GM23248 (cell line): Measurements from ENCODE around the gene MAGI1. TPM values are rescaled to one million over a fixed set of nuclear protein-coding genes. Genes with fewer than 3 reads are reported as not detected.

Experiments used
- DNase-seq: peaks from one replicate; pipeline ENCODE4 v3.0.0-alpha.2; 2015
- H2AFZ ChIP-seq: fragments of 200-600 bp; sonication (generic); 2 replicates; pipeline ENCODE4 v1.6.1; 2016; ENCODE audit warnings: antibody characterized with exemption
- H3F3A ChIP-seq: fragments of 200-600 bp; sonication (generic); 2 replicates; pipeline ENCODE4 v1.6.1; 2016; ENCODE audit warnings: mild to moderate bottlenecking, antibody characterized with exemption, mixed run types; ENCODE audit not compliant: insufficient read depth
- H3K27ac ChIP-seq: fragments of 200-600 bp; sonication (generic); 2 replicates; pipeline ENCODE4 v1.5.1; 2016; ENCODE audit warnings: mild to moderate bottlenecking
- H3K27me3 ChIP-seq: fragments of 200-600 bp; sonication (generic); replicated peaks from 2 replicates; pipeline ENCODE4 v1.6.1; 2016; ENCODE audit warnings: mild to moderate bottlenecking; ENCODE audit not compliant: insufficient read depth
- H3K36me3 ChIP-seq: fragments of 200-600 bp; sonication (generic); 2 replicates; pipeline ENCODE4 v1.6.1; 2016; ENCODE audit warnings: low read depth, mild to moderate bottlenecking
- H3K4me1 ChIP-seq: fragments of 200-600 bp; sonication (generic); 2 replicates; pipeline ENCODE4 v1.6.1; 2016; ENCODE audit warnings: mild to moderate bottlenecking; ENCODE audit not compliant: insufficient read depth
- H3K4me2 ChIP-seq: fragments of 200-600 bp; sonication (generic); one replicate; pipeline ENCODE4 v1.6.1; 2016; ENCODE audit warnings: mild to moderate bottlenecking; ENCODE audit not compliant: unreplicated experiment
- H3K4me3 ChIP-seq: fragments of 200-600 bp; sonication (generic); 2 replicates; pipeline ENCODE4 v1.5.1; 2016; ENCODE audit warnings: mild to moderate bottlenecking
- H3K79me2 ChIP-seq: fragments of 200-600 bp; sonication (generic); 2 replicates; pipeline ENCODE4 v1.6.1; 2016; ENCODE audit warnings: mild to moderate bottlenecking; ENCODE audit not compliant: insufficient read depth
- H3K9ac ChIP-seq: fragments of 200-600 bp; sonication (generic); 2 replicates; pipeline ENCODE4 v1.6.1; 2016; ENCODE audit warnings: mild to moderate bottlenecking
- H3K9me2 ChIP-seq: fragments of 200-600 bp; sonication (generic); 2 replicates; pipeline ENCODE4 v1.6.1; 2016; ENCODE audit warnings: mixed run types, mild to moderate bottlenecking, moderate library complexity; ENCODE audit not compliant: insufficient read depth
- H3K9me3 ChIP-seq: fragments of 200-600 bp; sonication (generic); one replicate; pipeline ENCODE4 v1.6.1; 2017; ENCODE audit warnings: low read depth
- H4K20me1 ChIP-seq: fragments of 200-600 bp; sonication (generic); 2 replicates; pipeline ENCODE4 v1.6.0; 2016; ENCODE audit not compliant: insufficient read depth
- EZH2 ChIP-seq: fragments of 200-600 bp; sonication (generic); IDR thresholded peaks from 2 replicates; pipeline ENCODE4 v1.6.1; 2018; ENCODE audit warnings: antibody characterized with exemption, mild to moderate bottlenecking; ENCODE audit not compliant: insufficient read depth, poor library complexity, severe bottlenecking
- EZH2phosphoT487 ChIP-seq: fragments of 200-600 bp; sonication (generic); IDR thresholded peaks from 2 replicates; pipeline ENCODE4 v1.6.1; 2018; ENCODE audit warnings: antibody characterized with exemption, moderate library complexity, mild to moderate bottlenecking, low read depth; ENCODE audit not compliant: insufficient read depth
- WGBS, 2 experiments: methylation state at CpG; one replicate each; pipeline ENCODE4 v1.1.6; 2015 to 2017; ENCODE audit warnings: low lambda C conversion rate in 2 of 2, low coverage in 1 of 2; ENCODE audit errors: missing lambda C conversion rate in 2 of 2; 5-methylcytosine and 5-hydroxymethylcytosine counted together
- in situ Hi-C: fragments of 300-500 bp; cut with MboI; formaldehyde crosslinking; loops from 2 replicates; pipeline ENCODE4 v1.15.0; 2020
- polyA plus RNA-seq: library from polyadenylated mRNA; unstranded; fragments of >200 nt; fragmentation: Nextera tagmentation; extraction: Ambion mirVana; gene quantifications from 2 replicates; pipeline ENCODE4 v1.2.1, GENCODE V29; 2016
- total RNA-seq: library from RNA; depleted of rRNA; stranded (reverse); fragments of >200 nt; shearing (Covaris generic); gene quantifications from 2 replicates; pipeline ENCODE4 v1.2.3, GENCODE V29; 2014

Gene MAGI1
- total and polyA plus RNA-seq, 2 experiments from 2014 or later = 7.3 to 13.8 TPM

GRCh38 chr3:65577843-65578430 lies 460.8 kb downstream of the MAGI1 start:
- Histone ChIP-seq H2AFZ (no peak overlapping the region), H3K4me2 (no peak overlapping the region), H3K27ac (no peak overlapping the region), H3K9ac (no peak overlapping the region), H3K9me2 (no peaks in the 10 kb centered on the region), H3K9me3 (no peaks in the 10 kb centered on the region), H3K4me3 (no peak overlapping the region), H3K27me3 (no peaks in the 10 kb centered on the region), H3K79me2 (peaks cover 35% of the 10 kb centered on the region; the same call in 1 of the 2 replicates), H3F3A (peaks cover 28% of the 10 kb centered on the region; the same call in 1 of the 2 replicates), H3K4me1 (peaks cover 29% of the 10 kb centered on the region), H3K36me3 (no peaks in the 10 kb centered on the region), H4K20me1 (no peaks in the 10 kb centered on the region)
- in situ Hi-C loops = no loop called here
- no peak for TF ChIP-seq EZH2
- no peak for DNase-seq
- WGBS, 2 experiments = 74 to 75% methylated on average over 8 of the region's 8 CpGs

DNA sequence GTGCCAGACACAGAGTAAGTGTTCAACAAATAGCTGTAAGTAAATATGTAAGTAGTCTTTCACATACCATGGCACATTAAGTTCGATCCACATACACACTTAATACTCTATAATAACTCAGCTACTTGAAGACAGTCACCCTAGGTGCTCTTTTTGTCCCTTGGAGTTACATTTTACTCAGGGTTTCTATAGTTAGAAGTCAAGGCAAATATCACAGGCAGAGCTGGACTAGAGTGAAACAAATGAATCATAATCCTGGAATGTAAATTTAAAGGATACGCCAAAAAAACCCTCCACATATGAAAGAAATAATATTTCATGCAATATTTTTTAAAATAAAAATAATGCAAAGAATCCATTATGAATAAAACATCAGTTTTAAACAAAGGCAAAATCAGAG lies 461.8 kb downstream of the MAGI1 start:
- Histone ChIP-seq H3K27me3 (no peaks in the 10 kb centered on the region), H4K20me1 (no peaks in the 10 kb centered on the region), H3K4me1 (peaks cover 29% of the 10 kb centered on the region), H3F3A (peaks cover 28% of the 10 kb centered on the region; the same call in 1 of the 2 replicates), H3K27ac (peak overlapping the region; percentile 12; the same call in 1 of the 2 replicates), H3K79me2 (peaks cover 36% of the 10 kb centered on the region), H3K4me2 (peak overlapping the region; percentile 27), H2AFZ (no peak overlapping the region), H3K36me3 (no peaks in the 10 kb centered on the region), H3K9ac (no peak overlapping the region), H3K9me2 (no peaks in the 10 kb centered on the region), H3K9me3 (no peaks in the 10 kb centered on the region), H3K4me3 (no peak overlapping the region)
- no peak for TF ChIP-seq EZH2
- TF ChIP-seq EZH2phosphoT487 = no peak
- in situ Hi-C loops = no loop called here
- peak; percentile 53 for DNase-seq
- WGBS, 2 experiments = 13 to 19% methylated on average over 2 of the region's 2 CpGs

DNA sequence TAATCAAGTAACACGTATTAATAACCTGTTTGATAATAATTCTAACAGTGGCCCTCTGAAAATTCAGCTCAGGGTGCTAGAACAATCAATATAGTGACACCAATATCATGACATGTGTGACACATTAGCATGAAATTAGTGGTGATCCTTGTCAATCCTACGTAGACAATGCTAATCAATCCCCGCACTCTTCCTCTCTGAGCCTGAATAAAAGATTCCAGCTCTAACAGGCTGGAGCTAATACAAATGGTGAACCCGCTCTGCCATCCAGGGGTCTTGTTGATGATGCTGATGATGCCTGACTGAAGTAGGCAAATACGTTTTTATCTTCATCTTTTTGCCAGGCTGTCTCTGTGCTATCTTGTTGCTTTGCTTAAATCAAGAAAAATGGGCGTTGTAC lies 462.5 kb downstream of the MAGI1 start:
- TF ChIP-seq EZH2 (no peak), EZH2phosphoT487 (no peak)
- H3K36me3 ChIP-seq = no peaks in the 10 kb centered on the region
- peaks cover 29% of the 10 kb centered on the region for H3K4me1 ChIP-seq
- H3K27ac ChIP-seq = peak overlapping the region; percentile 60; the same call in 1 of the 2 replicates
- no peaks in the 10 kb centered on the region for H3K9me3 ChIP-seq
- H3K79me2 ChIP-seq = peaks cover 37% of the 10 kb centered on the region
- 88 to 90% methylated on average over 6 of the region's 6 CpGs for WGBS, 2 experiments
- H3K9ac ChIP-seq = no peak overlapping the region
- peaks cover 28% of the 10 kb centered on the region; the same call in 1 of the 2 replicates for H3F3A ChIP-seq
- H2AFZ ChIP-seq = no peak overlapping the region
- no peak for DNase-seq
- H3K27me3 ChIP-seq = no peaks in the 10 kb centered on the region
- 0 out of 2 replicates have a peak, but pooled peaks cover 2% of the 10 kb centered on the region for H3K9me2 ChIP-seq
- H3K4me2 ChIP-seq = peak overlapping the region; percentile 55
- H3K4me3 ChIP-seq = no peak overlapping the region
- H4K20me1 ChIP-seq = no peaks in the 10 kb centered on the region
- in situ Hi-C loops = no loop called here

DNA sequence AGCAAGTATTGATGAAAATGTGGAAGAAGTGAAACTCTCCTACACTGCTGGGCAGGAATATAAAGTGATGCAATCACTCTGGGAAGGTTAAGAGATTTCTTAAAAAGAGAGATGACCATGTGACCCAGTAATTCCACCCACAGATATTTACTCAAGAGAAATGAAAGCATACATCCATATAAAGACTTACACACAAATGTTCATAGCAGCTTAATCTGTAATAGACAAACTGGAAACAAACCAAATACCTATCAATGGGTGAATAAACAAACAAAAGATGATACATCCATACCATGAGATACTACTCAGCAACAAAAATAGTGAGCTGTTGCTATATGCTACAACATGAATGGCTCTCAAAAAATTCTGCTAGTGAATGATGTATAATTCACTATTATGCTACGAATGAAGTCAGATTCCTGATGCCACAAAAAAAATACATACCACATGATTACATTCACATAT lies 463.3 kb downstream of the MAGI1 start:
- Histone ChIP-seq H3K9ac (peak overlapping the region; percentile 25), H3K27me3 (no peaks in the 10 kb centered on the region), H3K9me2 (0 out of 2 replicates have a peak, but pooled peaks cover 2% of the 10 kb centered on the region), H3K27ac (peak overlapping the region; percentile 60), H3K36me3 (no peaks in the 10 kb centered on the region), H4K20me1 (no peaks in the 10 kb centered on the region), H3K4me1 (peaks cover 29% of the 10 kb centered on the region), H2AFZ (no peak overlapping the region), H3F3A (peaks cover 28% of the 10 kb centered on the region; the same call in 1 of the 2 replicates), H3K4me2 (peak overlapping the region; percentile 55), H3K9me3 (no peaks in the 10 kb centered on the region), H3K4me3 (peak overlapping the region; percentile 52), H3K79me2 (peaks cover 35% of the 10 kb centered on the region)
- WGBS, 2 experiments = 0 to 6% methylated on average over 1 of the region's 1 CpG
- DNase-seq = peak; percentile 81
- in situ Hi-C loops = no loop called here
- no peak for TF ChIP-seq EZH2phosphoT487
- no peak for TF ChIP-seq EZH2
